HG03571 (cell line): ENCODE measurements around the gene TMEM225B.
"Not testable (repeated sequence)": the region's sequence is repeated elsewhere in the genome, so short reads cannot be mapped to it uniquely, and the experiment has no call there.

Experiments
- ATAC-seq: cut with Tn5 transposase; IDR thresholded peaks from one replicate; pipeline ENCODE4 v1.9.1; 2021; ENCODE audit not compliant: unreplicated experiment

TMEM225B gene

GRCh38 chr7:99597762-99598501, at the start of gene TMEM225B:
TMEM225B (plus strand) TSS chr7:99598267; CDS start chr7:99604389, 6,122 bp downstream.
- ATAC-seq: no peak

- not testable (repeated sequence) for ATAC-seq
Measured at GRCh38 chr7:99549545-99549944, 48.5 kb upstream of the TMEM225B start.

- no peak for ATAC-seq
Measured at GRCh38 chr7:99551334-99551733, 46.7 kb upstream of the TMEM225B start.

GRCh38 chr7:99551767-99552463, 46.2 kb upstream of the TMEM225B start, which contains the start of gene FAM200A:
FAM200A (minus strand) TSS chr7:99552114; CDS start chr7:99548407, 3,707 bp downstream.
- ATAC-seq: peak; percentile 93

GRCh38 chr7:99553039-99553438, 45.0 kb upstream of the TMEM225B start:
- ATAC-seq: no peak

GRCh38 chr7:99554939-99555338, 43.1 kb upstream of the TMEM225B start:
- ATAC-seq: no peak

GRCh38 chr7:99557196-99557607, 40.9 kb upstream of the TMEM225B start:
- no peak for ATAC-seq

GRCh38 chr7:99557940-99558305, 40.1 kb upstream of the TMEM225B start:
- ATAC-seq: peak; percentile 5

GRCh38 chr7:99558306-99559174, 39.5 kb upstream of the TMEM225B start, which contains the start of gene ZNF655:
ZNF655 (plus strand) TSS chr7:99558642; CDS start chr7:99560560, 1,918 bp downstream.
- peak; percentile 69 for ATAC-seq

GRCh38 chr7:99559175-99559915, 38.7 kb upstream of the TMEM225B start:
- no peak for ATAC-seq

GRCh38 chr7:99560834-99561736, 37.0 kb upstream of the TMEM225B start:
- no peak for ATAC-seq

- no peak for ATAC-seq
Measured at GRCh38 chr7:99561737-99562051, 36.4 kb upstream of the TMEM225B start.

GRCh38 chr7:99562114-99562784, 35.8 kb upstream of the TMEM225B start:
- no peak for ATAC-seq

GRCh38 chr7:99562832-99563231, 35.2 kb upstream of the TMEM225B start:
- ATAC-seq: no peak

GRCh38 chr7:99563650-99564049, 34.4 kb upstream of the TMEM225B start:
- no peak for ATAC-seq

- ATAC-seq: not testable (repeated sequence)
Measured at GRCh38 chr7:99568770-99569169, 29.3 kb upstream of the TMEM225B start.

GRCh38 chr7:99571768-99572167, 26.3 kb upstream of the TMEM225B start:
- no peak for ATAC-seq

GRCh38 chr7:99573257-99573656, 24.8 kb upstream of the TMEM225B start:
- ATAC-seq: no peak

- no peak for ATAC-seq
Measured at GRCh38 chr7:99576251-99576650, 21.8 kb upstream of the TMEM225B start.
